Mesodermal cell (in vitro differentiated cells): ENCODE measurements around the gene TRNP1.

Source experiments
- H3K27ac ChIP-seq: 2 replicates; pipeline ENCODE4 v1.7.0; 2013; ENCODE audit warnings: mild to moderate bottlenecking, low read depth, low read length, moderate library complexity; ENCODE audit not compliant: severe bottlenecking
- H3K36me3 ChIP-seq: 2 replicates; pipeline ENCODE4 v1.7.1; 2013; ENCODE audit warnings: mild to moderate bottlenecking, low read length, moderate library complexity; ENCODE audit not compliant: control insufficient read depth, insufficient read depth
- H3K4me1 ChIP-seq: one replicate; pipeline ENCODE4 v1.7.1; 2013; ENCODE audit warnings: mild to moderate bottlenecking, low read length; ENCODE audit not compliant: insufficient read depth, control insufficient read depth, poor library complexity, severe bottlenecking
- H3K4me3 ChIP-seq: 2 replicates; pipeline ENCODE4 v1.7.0; 2013; ENCODE audit warnings: low read length, control low read depth, mild to moderate bottlenecking; ENCODE audit not compliant: insufficient read depth, poor library complexity, severe bottlenecking; ENCODE audit errors: extremely low read depth
- H3K9me3 ChIP-seq: 2 replicates; pipeline ENCODE4 v1.7.1; 2013; ENCODE audit warnings: mild to moderate bottlenecking, low read length, moderate library complexity; ENCODE audit not compliant: control insufficient read depth
- WGBS, 2 experiments: methylation state at CpG; one replicate each; pipeline ENCODE4 v1.1.5; 2013; ENCODE audit warnings: missing lambda C conversion rate in 2 of 2; ENCODE audit not compliant: insufficient coverage in 2 of 2; 5-methylcytosine and 5-hydroxymethylcytosine counted together

TRNP1 gene

DNA sequence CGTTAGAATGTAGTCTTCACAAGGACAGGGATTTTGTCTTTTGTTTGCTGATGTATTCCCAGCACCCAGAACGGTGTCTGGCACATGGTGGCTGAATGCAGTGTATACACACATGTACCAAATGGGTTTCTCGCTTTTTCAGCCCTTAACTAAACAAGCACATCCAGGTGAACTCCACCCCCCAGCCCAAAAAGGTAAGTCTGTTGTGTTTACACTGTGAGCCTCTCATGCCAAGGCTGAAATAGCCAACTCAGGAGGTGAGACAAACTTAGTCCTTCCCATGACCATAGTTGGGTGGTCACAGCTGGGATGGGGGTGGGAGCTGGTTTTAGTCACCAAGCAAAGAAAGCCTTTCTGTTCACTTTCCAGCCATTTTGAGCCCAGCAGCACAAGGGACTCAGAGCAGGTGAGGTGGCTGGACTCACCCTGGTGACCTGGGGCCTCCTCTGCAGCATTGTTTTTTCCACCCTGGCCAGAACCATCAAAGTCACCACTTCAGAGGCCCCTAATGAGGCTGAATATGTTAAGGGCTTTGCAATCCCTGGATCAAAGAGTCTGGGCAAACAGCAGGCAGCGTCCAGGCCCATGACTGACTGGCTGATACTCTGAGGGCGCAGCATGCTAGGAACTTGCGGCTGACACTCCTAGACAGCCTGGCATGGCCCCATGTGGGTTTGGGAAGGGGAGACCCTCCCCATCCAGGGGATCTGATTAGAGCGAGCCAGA lies 10.4 kb downstream of the TRNP1 start:
- Histone ChIP-seq H3K4me1 (peaks cover 61% of the 10 kb centered on the region), H3K4me3 (no peak overlapping the region), H3K27ac (peak overlapping the region; percentile 36), H3K9me3 (no peaks in the 10 kb centered on the region), H3K36me3 (peaks cover 21% of the 10 kb centered on the region)
- WGBS, 2 experiments = 74 to 89% methylated on average over 3 to 5 of the region's 7 CpGs

DNA sequence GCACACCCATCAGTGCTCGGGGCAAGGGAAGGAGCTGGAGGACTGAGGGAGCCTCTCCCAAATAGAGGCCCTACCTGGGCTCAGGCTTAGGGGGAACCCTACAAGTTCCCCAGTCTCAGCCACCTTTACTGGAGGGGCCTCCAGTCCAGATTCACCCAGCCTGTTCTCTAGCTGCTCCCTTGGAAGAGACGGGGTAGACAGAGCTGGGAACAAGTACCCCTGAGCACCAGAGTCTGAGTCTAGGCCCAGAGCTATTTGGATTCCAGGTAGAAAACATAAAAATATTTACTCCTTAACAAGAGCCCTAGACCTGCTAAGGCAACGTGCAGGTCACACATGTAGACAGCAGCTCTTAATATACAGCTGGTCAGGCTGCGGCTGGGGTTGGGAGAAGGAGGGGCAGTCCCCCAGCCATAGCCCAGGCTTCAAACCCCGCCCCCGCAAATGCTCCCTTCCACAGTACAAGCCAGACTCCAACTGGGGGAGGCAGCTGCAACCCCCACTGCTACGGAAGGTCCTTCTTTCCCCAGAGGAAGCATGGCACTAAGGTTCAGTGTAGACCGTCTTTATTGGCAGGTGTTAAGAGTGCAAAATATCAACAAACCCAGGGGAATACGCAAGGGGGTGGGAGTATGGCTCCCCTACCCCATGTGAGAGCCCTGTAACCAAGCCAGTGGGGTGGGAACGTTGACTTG lies 11.1 kb downstream of the TRNP1 start:
- Histone ChIP-seq H3K27ac (peak overlapping the region; percentile 36), H3K9me3 (no peaks in the 10 kb centered on the region), H3K4me3 (no peak overlapping the region), H3K36me3 (peaks cover 21% of the 10 kb centered on the region), H3K4me1 (peaks cover 63% of the 10 kb centered on the region)
- WGBS, 2 experiments = 67% methylated on average over 5 to 6 of the region's 10 CpGs

DNA sequence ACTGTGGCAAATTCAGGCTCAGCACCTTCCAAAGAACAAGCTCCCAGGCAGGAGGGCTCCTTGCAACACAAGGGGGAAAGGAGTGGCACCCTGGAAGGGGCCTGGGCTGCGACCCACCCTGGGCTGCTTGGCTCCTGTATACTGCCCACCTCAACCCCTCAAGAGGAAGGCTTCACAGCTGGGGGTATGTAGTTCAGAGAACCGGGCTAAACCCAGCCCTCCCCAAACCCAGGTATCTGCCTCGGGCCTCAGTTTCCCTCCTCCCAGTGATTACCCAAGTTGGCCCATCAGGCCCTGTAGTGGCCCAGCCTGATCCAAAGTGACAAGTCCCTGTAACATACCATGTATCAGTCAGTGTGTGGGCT lies 11.7 kb downstream of the TRNP1 start:
- Histone ChIP-seq H3K9me3 (no peaks in the 10 kb centered on the region), H3K4me3 (no peak overlapping the region), H3K27ac (peak overlapping the region; percentile 5), H3K36me3 (peaks cover 26% of the 10 kb centered on the region), H3K4me1 (peaks cover 63% of the 10 kb centered on the region)
- whole genome bisulfite sequencing, 2 experiments = 40% methylated on average over 1 of the region's 3 CpGs; no CpG with 5 or more reads in 1 of the 2 experiments

DNA sequence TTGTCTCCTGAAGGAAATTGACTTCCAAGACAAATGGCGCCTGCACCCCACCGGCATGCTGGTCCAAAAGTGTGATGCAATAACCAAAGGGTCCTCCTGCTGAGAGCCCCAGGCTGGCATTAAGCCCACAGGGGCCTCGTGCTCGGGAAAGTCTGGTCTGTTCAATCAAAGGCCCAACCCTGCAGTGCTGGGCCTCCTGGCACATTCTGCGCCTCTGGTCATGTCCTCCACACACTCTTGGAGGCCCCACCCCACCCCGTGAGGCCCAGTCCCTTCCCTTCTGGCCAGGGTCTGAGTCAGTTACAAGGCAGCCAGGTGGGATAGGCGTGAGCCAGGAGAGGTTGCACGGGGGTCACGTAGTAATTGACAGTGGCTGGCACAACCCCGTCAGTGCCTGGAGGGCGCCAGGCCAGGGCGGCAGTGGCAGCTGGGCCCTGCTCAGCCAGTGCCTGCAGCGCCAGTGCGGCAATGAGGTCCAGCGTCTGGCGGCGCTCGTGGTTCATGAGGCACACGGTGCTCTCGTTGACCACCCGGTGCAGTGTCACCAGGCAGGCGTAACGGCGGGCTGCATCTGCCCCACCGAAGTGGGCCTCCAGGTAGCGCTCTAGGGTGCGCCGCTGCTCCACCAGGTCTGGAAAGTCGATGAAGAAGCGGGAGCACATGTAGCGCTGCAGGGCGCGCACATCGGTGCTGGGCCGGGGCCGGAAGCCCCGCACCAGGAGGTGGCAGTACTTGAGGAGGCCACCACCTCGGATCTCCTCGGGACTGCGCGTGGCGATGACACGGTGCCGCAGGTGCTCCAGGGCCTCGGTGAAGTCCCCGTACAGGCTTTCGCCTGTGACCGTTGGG lies 12.4 kb downstream of the TRNP1 start:
- peaks cover 65% of the 10 kb centered on the region for H3K4me1 ChIP-seq
- H3K4me3 ChIP-seq = no peak overlapping the region
- WGBS, 2 experiments = 96 to 99% methylated on average over 45 to 48 of the region's 48 CpGs
- H3K9me3 ChIP-seq = no peaks in the 10 kb centered on the region
- H3K36me3 ChIP-seq = peaks cover 26% of the 10 kb centered on the region
- H3K27ac ChIP-seq = no peak overlapping the region

DNA sequence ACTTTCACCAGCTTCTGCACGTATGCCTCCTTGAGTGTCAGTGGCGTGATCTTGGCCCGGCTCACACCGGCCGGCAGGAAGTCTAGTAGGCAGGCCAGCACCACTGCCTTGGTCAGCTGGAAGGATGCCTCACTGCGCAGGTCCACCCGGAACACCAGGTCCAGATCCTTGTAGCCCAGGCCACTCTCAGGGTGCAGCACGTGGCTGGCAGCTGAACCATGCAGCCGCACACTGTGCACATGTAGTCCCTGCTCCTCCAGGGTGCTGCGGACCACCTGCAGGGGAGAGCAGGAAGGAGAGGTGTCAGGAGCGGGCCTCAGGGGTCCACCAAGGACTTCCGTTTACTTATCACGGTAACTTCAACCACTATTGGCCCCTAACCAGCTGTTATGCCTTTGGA lies 13.2 kb downstream of the TRNP1 start:
- H3K36me3 ChIP-seq = peaks cover 26% of the 10 kb centered on the region
- H3K4me1 ChIP-seq = peaks cover 58% of the 10 kb centered on the region
- WGBS, 2 experiments = 81 to 97% methylated on average over 7 to 10 of the region's 13 CpGs
- H3K9me3 ChIP-seq = no peaks in the 10 kb centered on the region
- no peak overlapping the region for H3K27ac ChIP-seq
- H3K4me3 ChIP-seq = no peak overlapping the region

DNA sequence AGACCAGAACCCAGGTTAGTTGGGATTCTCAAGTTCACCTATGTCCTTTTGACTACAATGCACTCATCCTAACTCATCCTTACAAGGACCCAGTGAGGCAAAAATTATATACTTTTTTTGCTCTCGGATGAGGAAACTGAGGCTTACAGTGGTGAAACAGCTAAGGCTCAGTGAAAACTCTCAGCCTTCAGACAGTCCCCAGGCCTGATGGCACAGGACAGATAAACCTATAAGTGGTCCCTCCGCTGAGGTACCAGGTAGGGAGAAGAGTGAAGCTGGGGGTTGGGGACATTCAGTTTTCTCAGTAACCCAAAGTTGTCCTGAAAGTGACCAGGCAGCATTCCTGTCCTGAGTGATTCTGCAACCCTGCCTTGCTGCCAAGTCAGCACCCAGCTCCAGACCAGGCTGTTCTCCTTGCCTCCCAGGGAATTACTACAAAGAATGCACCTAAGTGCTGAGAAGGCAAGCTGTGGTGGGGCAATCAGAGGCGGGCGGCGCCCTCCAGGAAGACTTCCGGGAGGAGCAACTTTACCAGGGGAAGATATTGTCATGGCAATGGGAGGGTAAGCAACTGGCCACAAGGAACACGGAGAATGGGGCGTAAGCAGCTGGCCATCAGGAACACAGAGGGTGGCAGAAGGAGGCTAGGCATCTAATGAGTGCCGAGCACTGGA lies 14.6 kb downstream of the TRNP1 start:
- Histone ChIP-seq H3K4me1 (peaks cover 53% of the 10 kb centered on the region), H3K36me3 (peaks cover 26% of the 10 kb centered on the region), H3K4me3 (no peak overlapping the region), H3K27ac (peak overlapping the region; percentile 29), H3K9me3 (no peaks in the 10 kb centered on the region)
- 49 to 63% methylated on average over 6 to 9 of the region's 9 CpGs for WGBS, 2 experiments

DNA sequence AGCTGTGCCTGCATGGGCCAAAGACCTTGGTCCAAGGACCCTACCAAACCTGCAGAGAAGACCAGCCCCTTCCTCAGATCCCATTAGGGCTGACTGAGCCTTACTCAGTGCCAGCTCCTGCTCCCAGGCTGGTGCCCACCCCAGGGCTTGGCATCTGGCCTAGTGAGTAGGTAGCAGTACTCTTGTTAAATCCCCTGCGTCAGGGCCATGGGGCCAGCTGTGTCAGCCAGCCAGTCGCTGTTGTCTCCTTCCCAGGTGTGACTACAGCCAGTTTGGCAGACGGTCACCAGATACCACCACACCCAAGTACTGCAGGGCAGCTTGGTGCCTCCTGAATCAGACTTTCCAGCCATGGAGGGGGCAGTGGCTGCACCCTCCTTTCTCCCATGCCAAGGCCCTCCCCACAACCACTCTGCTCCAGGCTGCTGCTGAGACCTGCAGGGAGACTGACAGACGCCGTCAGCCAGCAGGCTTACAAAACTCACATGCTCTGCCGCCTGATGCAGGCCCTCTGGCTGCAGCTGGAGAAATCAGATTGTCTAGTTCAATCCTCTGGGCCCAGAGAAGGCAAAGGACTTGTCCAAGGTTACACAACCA lies 16.2 kb downstream of the TRNP1 start:
- 60 to 78% methylated on average over 4 to 5 of the region's 6 CpGs for WGBS, 2 experiments
- peaks cover 19% of the 10 kb centered on the region for H3K36me3 ChIP-seq
- H3K27ac ChIP-seq = no peak overlapping the region
- no peaks in the 10 kb centered on the region for H3K9me3 ChIP-seq
- H3K4me1 ChIP-seq = peaks cover 41% of the 10 kb centered on the region
- H3K4me3 ChIP-seq = no peak overlapping the region

DNA sequence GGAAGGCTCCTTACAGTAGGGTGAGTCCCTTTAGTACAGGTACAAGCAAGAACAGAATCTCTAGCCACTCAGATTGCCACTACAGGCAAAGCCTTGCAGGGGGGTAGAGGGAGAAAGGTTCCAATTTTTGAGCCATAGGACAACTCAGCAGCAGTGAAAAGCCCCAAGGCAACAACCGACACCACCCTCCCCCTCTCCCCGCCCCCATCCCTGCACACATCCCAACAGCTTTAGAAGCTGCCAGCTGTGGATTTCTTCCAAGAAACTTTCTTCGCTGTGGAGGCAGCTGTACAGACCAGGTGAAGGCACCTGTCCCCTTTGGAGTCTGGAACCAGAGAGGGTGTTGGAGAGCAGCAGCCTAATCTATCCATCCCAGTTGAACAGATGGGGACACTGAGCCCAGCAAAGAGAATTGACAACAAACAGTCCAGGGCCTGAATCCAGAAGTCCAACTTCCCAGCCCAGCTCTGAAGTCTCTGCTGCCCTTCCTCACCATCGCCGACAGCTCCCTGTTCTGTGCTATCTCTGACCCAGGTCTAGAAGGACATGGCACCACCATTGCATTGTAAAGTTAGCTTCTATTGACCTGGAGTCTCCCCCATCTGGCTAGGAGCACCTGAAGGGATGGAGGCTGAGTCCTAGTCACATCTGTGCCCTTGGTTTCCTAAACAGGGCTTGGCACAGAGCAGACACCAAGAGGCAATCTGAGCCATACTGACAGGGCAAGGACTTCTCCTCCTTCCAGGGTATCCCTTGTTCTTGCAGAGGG lies 16.9 kb downstream of the TRNP1 start:
- WGBS, 2 experiments = 44 to 59% methylated on average over 2 to 3 of the region's 5 CpGs
- Histone ChIP-seq H3K9me3 (no peaks in the 10 kb centered on the region), H3K4me3 (peak overlapping the region; percentile 50), H3K4me1 (peaks cover 37% of the 10 kb centered on the region), H3K27ac (peak overlapping the region; percentile 55), H3K36me3 (peaks cover 17% of the 10 kb centered on the region)

DNA sequence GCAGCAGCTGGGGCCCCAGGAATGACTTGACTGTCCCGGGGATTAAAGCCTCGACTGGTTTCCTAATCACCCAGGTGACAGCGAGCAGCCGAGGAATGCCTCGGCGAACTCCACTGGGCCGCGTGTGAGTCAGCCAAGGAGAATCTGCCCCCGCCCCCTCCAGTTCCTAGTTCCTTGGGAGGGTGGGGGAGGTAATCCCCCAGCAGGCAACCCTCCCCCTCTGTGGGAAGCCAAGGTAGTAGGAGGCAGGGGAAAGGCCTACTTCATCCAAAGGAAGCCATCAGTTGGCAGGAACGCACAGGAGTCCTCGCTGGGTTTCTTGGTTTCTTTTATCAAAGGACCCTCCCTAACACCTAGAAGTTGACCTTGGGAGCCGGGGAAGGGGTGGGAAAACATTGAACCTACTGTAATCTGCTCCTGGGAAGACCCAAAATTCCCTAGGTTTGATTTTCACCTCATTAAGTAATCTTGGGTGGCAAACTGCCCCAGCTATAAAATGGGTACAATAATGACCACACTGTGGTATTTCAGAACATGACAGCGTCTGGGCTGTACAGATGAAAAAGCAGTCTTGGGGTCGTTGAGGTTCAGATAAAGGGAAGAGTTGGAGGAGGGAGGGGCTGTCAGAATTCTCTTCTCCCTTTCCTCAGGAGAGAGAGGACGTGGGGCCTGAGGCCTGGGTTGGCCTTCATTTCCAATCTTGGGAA lies 17.7 kb downstream of the TRNP1 start:
- WGBS, 2 experiments = 7 to 8% methylated on average over 4 to 6 of the region's 15 CpGs

More for the DNA sequence above, 17.7 kb downstream of the TRNP1 start:
- Histone ChIP-seq H3K9me3 (no peaks in the 10 kb centered on the region), H3K4me3 (peak overlapping the region; percentile 50), H3K4me1 (peaks cover 37% of the 10 kb centered on the region), H3K36me3 (peaks cover 9% of the 10 kb centered on the region), H3K27ac (peak overlapping the region; percentile 69)
